ENCODE measurements around the gene GPC2. TPM values are rescaled to one million over a fixed set of nuclear protein-coding genes. Genes with fewer than 3 reads are reported as not detected.
"Not testable (repeated sequence)": the region's sequence is repeated elsewhere in the genome, so short reads cannot be mapped to it uniquely, and the experiment has no call there.

GPC2 gene
- total RNA-seq, 1 donor: 2.3 TPM

- Histone ChIP-seq H3K9me3 (ENCODE audit: low read depth, low read length) (no peaks in the 10 kb centered on the region), H3K4me1 (ENCODE audit: insufficient read depth, low read length) (peaks cover 46% of the 10 kb centered on the region), H3K27me3 (ENCODE audit: insufficient read depth, low read length) (no peaks in the 10 kb centered on the region), H3K4me3 (ENCODE audit: low read length) (no peak overlapping the region)
Measured at GRCh38 chr7:100212631-100213286, 35.6 kb upstream of the GPC2 start.

- H3K9me3 ChIP-seq (ENCODE audit: low read depth, low read length): no peaks in the 10 kb centered on the region
- H3K27me3 ChIP-seq (ENCODE audit: insufficient read depth, low read length): no peaks in the 10 kb centered on the region
- H3K4me3 ChIP-seq (ENCODE audit: low read length): no peak overlapping the region
- peaks cover 39% of the 10 kb centered on the region for H3K4me1 ChIP-seq (ENCODE audit: insufficient read depth, low read length)
Measured at GRCh38 chr7:100211342-100211780, 34.2 kb upstream of the GPC2 start.

GRCh38 chr7:100210805-100211204, 33.6 kb upstream of the GPC2 start:
- H3K4me3 ChIP-seq (ENCODE audit: low read length): no peak overlapping the region
- peaks cover 39% of the 10 kb centered on the region for H3K4me1 ChIP-seq (ENCODE audit: insufficient read depth, low read length)
- H3K9me3 ChIP-seq (ENCODE audit: low read depth, low read length): no peaks in the 10 kb centered on the region

GRCh38 chr7:100209493-100209892, 32.3 kb upstream of the GPC2 start:
- peaks cover 39% of the 10 kb centered on the region for H3K4me1 ChIP-seq (ENCODE audit: insufficient read depth, low read length)
- no peak overlapping the region for H3K4me3 ChIP-seq (ENCODE audit: low read length)
- no peaks in the 10 kb centered on the region for H3K9me3 ChIP-seq (ENCODE audit: low read depth, low read length)
- no peaks in the 10 kb centered on the region for H3K27me3 ChIP-seq (ENCODE audit: insufficient read depth, low read length)

More at GRCh38 chr7:100210805-100211204, 33.6 kb upstream of the GPC2 start:
- H3K27me3 ChIP-seq (ENCODE audit: insufficient read depth, low read length): no peaks in the 10 kb centered on the region

GRCh38 chr7:100208911-100209408, 31.8 kb upstream of the GPC2 start:
- peaks cover 39% of the 10 kb centered on the region for H3K4me1 ChIP-seq (ENCODE audit: insufficient read depth, low read length)
- no peaks in the 10 kb centered on the region for H3K9me3 ChIP-seq (ENCODE audit: low read depth, low read length)
- H3K4me3 ChIP-seq (ENCODE audit: low read length): no peak overlapping the region
- no peaks in the 10 kb centered on the region for H3K27me3 ChIP-seq (ENCODE audit: insufficient read depth, low read length)

GRCh38 chr7:100204454-100204853, 27.3 kb upstream of the GPC2 start:
- H3K9me3 ChIP-seq (ENCODE audit: low read depth, low read length): no peaks in the 10 kb centered on the region

GRCh38 chr7:100200693-100201092, 23.5 kb upstream of the GPC2 start:
- H3K9me3 ChIP-seq (ENCODE audit: low read depth, low read length): no peaks in the 10 kb centered on the region
- peaks cover 5% of the 10 kb centered on the region for H3K4me1 ChIP-seq (ENCODE audit: insufficient read depth, low read length)
- H3K27me3 ChIP-seq (ENCODE audit: insufficient read depth, low read length): no peaks in the 10 kb centered on the region
- H3K4me3 ChIP-seq (ENCODE audit: low read length): no peak overlapping the region

More at GRCh38 chr7:100204454-100204853, 27.3 kb upstream of the GPC2 start:
- Histone ChIP-seq H3K4me1 (ENCODE audit: insufficient read depth, low read length) (peaks cover 17% of the 10 kb centered on the region), H3K27me3 (ENCODE audit: insufficient read depth, low read length) (no peaks in the 10 kb centered on the region), H3K4me3 (ENCODE audit: low read length) (no peak overlapping the region)

GRCh38 chr7:100198266-100198665, 21.1 kb upstream of the GPC2 start:
- Histone ChIP-seq H3K4me3 (ENCODE audit: low read length) (no peak overlapping the region), H3K4me1 (ENCODE audit: insufficient read depth, low read length) (peaks cover 11% of the 10 kb centered on the region), H3K9me3 (ENCODE audit: low read depth, low read length) (no peaks in the 10 kb centered on the region), H3K27me3 (ENCODE audit: insufficient read depth, low read length) (no peaks in the 10 kb centered on the region)

- H3K4me3 ChIP-seq (ENCODE audit: low read length); H3K27me3 ChIP-seq (ENCODE audit: insufficient read depth, low read length); H3K9me3 ChIP-seq (ENCODE audit: low read depth, low read length): not testable (repeated sequence)
- H3K4me1 ChIP-seq (ENCODE audit: insufficient read depth, low read length): peaks cover 31% of the 10 kb centered on the region
Measured at GRCh38 chr7:100195901-100196322, 18.7 kb upstream of the GPC2 start.

- no peak overlapping the region for H3K4me3 ChIP-seq (ENCODE audit: low read length)
- H3K9me3 ChIP-seq (ENCODE audit: low read depth, low read length): no peaks in the 10 kb centered on the region
- H3K27me3 ChIP-seq (ENCODE audit: insufficient read depth, low read length): no peaks in the 10 kb centered on the region
- peaks cover 31% of the 10 kb centered on the region for H3K4me1 ChIP-seq (ENCODE audit: insufficient read depth, low read length)
Measured at GRCh38 chr7:100195222-100195621, 18.0 kb upstream of the GPC2 start.

- peaks cover 27% of the 10 kb centered on the region for H3K4me1 ChIP-seq (ENCODE audit: insufficient read depth, low read length)
- H3K4me3 ChIP-seq (ENCODE audit: low read length): no peak overlapping the region
Measured at GRCh38 chr7:100192969-100193368, 15.8 kb upstream of the GPC2 start.

GRCh38 chr7:100192281-100192862, 15.2 kb upstream of the GPC2 start:
- H3K4me1 ChIP-seq (ENCODE audit: insufficient read depth, low read length): peaks cover 27% of the 10 kb centered on the region
- H3K4me3 ChIP-seq (ENCODE audit: low read length); H3K9me3 ChIP-seq (ENCODE audit: low read depth, low read length); H3K27me3 ChIP-seq (ENCODE audit: insufficient read depth, low read length): not testable (repeated sequence)

More at GRCh38 chr7:100192969-100193368, 15.8 kb upstream of the GPC2 start:
- no peaks in the 10 kb centered on the region for H3K9me3 ChIP-seq (ENCODE audit: low read depth, low read length)
- no peaks in the 10 kb centered on the region for H3K27me3 ChIP-seq (ENCODE audit: insufficient read depth, low read length)

GRCh38 chr7:100191775-100192174, 14.6 kb upstream of the GPC2 start:
- H3K27me3 ChIP-seq (ENCODE audit: insufficient read depth, low read length): no peaks in the 10 kb centered on the region
- H3K4me1 ChIP-seq (ENCODE audit: insufficient read depth, low read length): peaks cover 27% of the 10 kb centered on the region
- H3K4me3 ChIP-seq (ENCODE audit: low read length): no peak overlapping the region

GRCh38 chr7:100190048-100190711, 13.0 kb upstream of the GPC2 start:
- no peaks in the 10 kb centered on the region for H3K27me3 ChIP-seq (ENCODE audit: insufficient read depth, low read length)
- no peaks in the 10 kb centered on the region for H3K9me3 ChIP-seq (ENCODE audit: low read depth, low read length)
- H3K4me3 ChIP-seq (ENCODE audit: low read length): no peak overlapping the region
- peaks cover 22% of the 10 kb centered on the region for H3K4me1 ChIP-seq (ENCODE audit: insufficient read depth, low read length)

More at GRCh38 chr7:100191775-100192174, 14.6 kb upstream of the GPC2 start:
- no peaks in the 10 kb centered on the region for H3K9me3 ChIP-seq (ENCODE audit: low read depth, low read length)

GRCh38 chr7:100189061-100189460, 11.9 kb upstream of the GPC2 start:
- peaks cover 20% of the 10 kb centered on the region for H3K4me1 ChIP-seq (ENCODE audit: insufficient read depth, low read length)
- H3K4me3 ChIP-seq (ENCODE audit: low read length): no peak overlapping the region
- H3K9me3 ChIP-seq (ENCODE audit: low read depth, low read length): no peaks in the 10 kb centered on the region
- no peaks in the 10 kb centered on the region for H3K27me3 ChIP-seq (ENCODE audit: insufficient read depth, low read length)
